Thyroid gland (tissue), 4 donors: ENCODE results near the gene TRIM26. TPM values are rescaled to one million over a fixed set of nuclear protein-coding genes. Genes with fewer than 3 reads are reported as not detected.

Experiments
- DNase-seq, 2 donors: peaks; one replicate each; pipeline ENCODE4 v3.0.0-alpha.2; 2019
- H3K27ac ChIP-seq, 3 donors: fragments of 200-600 bp; sonication (generic); 1 replicate in 2 of 3; 2 replicates in 1 of 3; pipeline ENCODE4 v1.5.1; 2016 to 2019; ENCODE audit warnings: mild to moderate bottlenecking in 1 of 3, moderate library complexity in 1 of 3
- H3K27me3 ChIP-seq: fragments of 200-600 bp; sonication (generic); one replicate; pipeline ENCODE4 v1.5.1; 2019
- H3K36me3 ChIP-seq, 2 donors: fragments of 200-600 bp; sonication (generic); one replicate each; pipeline ENCODE4 v1.5.1; 2016 to 2019
- H3K4me1 ChIP-seq, 2 donors: fragments of 200-600 bp; sonication (generic); one replicate each; pipeline ENCODE4 v1.5.1; 2017 to 2019
- H3K4me3 ChIP-seq, 3 donors: fragments of 200-600 bp; sonication (generic); replicated peaks in 1 of 3; 1 replicate in 2 of 3; 2 replicates in 1 of 3; pipeline ENCODE4 v1.5.1; 2016; ENCODE audit warnings: mild to moderate bottlenecking in 1 of 3
- H3K9me3 ChIP-seq: fragments of 200-600 bp; sonication (generic); one replicate; pipeline ENCODE4 v1.5.1; 2017
- POLR2A ChIP-seq, 2 donors: fragments of 450-650 bp; IDR thresholded peaks; one replicate each; pipeline ENCODE4 v1.6.1; 2017; ENCODE audit warnings: antibody characterized with exemption in 2 of 2, mild to moderate bottlenecking in 2 of 2, moderate library complexity in 1 of 2
- WGBS, 2 donors: methylation state at CpG; one replicate each; pipeline ENCODE4 v1.1.5; 2017; 5-methylcytosine and 5-hydroxymethylcytosine counted together
- intact Hi-C: fragments of 100-400 bp; cut with DNase I; formaldehyde crosslinking; loops from one replicate; pipeline ENCODE4 v1.15.1; 2023
- total RNA-seq, 4 donors: library from RNA; depleted of rRNA; stranded (reverse); fragments of >200 nt; gene quantifications; one replicate each; pipeline ENCODE4 v1.2.3, GENCODE V29; 2016
- TF ChIP-seq, protein P1 (sequence below), 6 experiments: fragments of 200-600 bp in 3 of 6; fragments of 450-650 bp in 3 of 6; sonication (generic) in 3 of 6; IDR thresholded peaks; one replicate each; pipeline ENCODE4 v1.5.1; 2016 to 2019; ENCODE audit warnings: antibody characterized with exemption in 6 of 6, mild to moderate bottlenecking in 2 of 6, inconsistent platforms in 1 of 6, moderate library complexity in 1 of 6

The TRIM26 gene
- total RNA-seq, 4 donors from 2014 or later, result 52.9 to 72.2 (median 62.4) TPM

DNA sequence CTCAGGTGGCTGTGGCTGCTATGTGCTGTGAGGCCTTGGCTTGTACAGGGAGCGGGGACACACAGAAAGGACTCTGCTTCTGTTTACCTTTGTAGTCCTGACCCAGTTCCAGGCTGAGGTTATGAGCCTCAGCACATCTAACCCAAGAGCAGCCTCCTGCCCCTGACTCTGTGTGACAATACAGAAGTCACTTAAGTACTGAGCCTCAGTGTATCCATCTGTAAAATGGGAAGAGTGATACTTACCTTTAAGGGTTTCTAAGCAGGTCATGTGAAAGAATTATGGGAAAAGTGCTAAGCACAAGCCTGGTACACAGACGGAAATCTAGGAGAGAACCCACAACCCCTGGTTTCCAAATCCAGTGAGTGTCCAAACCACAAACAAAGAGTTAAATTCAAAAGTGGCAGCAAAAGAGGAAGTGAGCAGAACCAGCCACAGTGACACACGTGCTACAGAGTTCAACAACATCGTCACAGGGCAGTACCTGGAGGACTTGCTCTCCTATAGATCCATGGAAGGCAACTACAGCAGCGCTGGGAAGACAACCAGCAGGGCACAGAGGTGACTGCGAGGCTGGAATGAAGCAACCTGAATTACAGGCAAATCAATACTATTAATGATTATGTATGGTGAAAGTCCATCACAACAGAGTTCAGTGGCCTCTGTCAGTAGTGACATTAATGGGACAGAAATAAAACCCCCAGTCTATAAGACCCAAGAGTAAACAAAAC is 12.5 kb downstream of the TRIM26 start:
- H3K36me3 ChIP-seq, result peaks cover 33 to 35% of the 10 kb centered on the region in 2 donors
- no peak for TF ChIP-seq POLR2A (IDR thresholded peaks at IDR 0.05)
- TF ChIP-seq, protein P1, sequence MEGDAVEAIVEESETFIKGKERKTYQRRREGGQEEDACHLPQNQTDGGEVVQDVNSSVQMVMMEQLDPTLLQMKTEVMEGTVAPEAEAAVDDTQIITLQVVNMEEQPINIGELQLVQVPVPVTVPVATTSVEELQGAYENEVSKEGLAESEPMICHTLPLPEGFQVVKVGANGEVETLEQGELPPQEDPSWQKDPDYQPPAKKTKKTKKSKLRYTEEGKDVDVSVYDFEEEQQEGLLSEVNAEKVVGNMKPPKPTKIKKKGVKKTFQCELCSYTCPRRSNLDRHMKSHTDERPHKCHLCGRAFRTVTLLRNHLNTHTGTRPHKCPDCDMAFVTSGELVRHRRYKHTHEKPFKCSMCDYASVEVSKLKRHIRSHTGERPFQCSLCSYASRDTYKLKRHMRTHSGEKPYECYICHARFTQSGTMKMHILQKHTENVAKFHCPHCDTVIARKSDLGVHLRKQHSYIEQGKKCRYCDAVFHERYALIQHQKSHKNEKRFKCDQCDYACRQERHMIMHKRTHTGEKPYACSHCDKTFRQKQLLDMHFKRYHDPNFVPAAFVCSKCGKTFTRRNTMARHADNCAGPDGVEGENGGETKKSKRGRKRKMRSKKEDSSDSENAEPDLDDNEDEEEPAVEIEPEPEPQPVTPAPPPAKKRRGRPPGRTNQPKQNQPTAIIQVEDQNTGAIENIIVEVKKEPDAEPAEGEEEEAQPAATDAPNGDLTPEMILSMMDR (IDR thresholded peaks at IDR 0.05), result no peak
- H3K9me3 ChIP-seq, result no peaks in the 10 kb centered on the region
- no peaks in the 10 kb centered on the region for H3K27me3 ChIP-seq
- intact Hi-C loops, result no loop called here
- no peak for DNase-seq
- H3K27ac ChIP-seq, result no peak overlapping the region
- H3K4me3 ChIP-seq, result no peak overlapping the region
- H3K4me1 ChIP-seq, result peaks cover 6 to 13% of the 10 kb centered on the region in 2 donors
- WGBS, 2 donors, result 73 to 81% methylated on average over 5 to 6 of the region's 6 CpGs

DNA sequence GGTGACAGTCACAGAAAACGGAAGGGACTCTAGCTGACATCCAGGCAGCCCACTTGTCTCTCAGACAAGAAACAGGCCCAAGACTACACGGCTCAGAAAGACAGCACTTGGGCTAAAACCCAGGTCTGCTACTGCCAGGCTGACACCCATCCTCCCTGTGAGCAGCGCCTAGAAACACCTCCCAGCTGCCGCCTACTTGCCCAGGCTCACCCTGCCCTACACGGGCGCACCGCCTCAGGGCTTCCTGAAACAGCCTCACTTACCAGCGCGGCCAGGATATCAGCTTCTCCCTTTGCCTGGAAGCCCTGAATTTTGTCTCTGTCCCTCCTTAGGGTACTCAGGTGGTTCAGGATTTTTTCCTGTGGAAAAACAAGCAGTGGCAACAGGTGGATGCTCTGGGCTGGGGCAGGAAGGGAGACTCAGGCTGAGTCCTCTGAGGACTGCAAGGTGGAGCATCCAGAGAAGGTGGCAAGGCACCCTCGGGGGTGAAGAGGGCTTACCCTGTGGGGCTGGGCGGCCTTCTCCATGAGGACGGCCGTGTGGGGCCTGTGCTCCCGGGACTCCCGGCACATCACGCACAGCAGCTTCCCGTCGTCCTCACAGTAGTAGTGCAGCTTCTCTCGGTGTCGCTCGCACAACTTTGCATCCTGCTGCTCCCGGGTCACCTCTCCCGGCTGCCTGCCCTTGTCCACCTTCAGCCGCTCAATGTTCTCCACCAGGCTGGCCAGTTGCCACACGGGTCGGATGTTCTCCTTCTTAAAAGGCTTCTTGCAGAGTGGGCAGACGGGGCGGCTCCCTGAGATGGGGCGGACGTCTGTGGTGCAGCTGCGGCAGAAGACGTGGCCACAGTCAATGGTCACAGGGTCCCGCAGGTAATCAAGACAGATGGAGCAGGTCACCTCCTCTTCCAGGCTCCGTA is 14.8 kb downstream of the TRIM26 start:
- Histone ChIP-seq H3K36me3 (peaks cover 38 to 48% of the 10 kb centered on the region in 2 donors), H3K4me3 (no peak overlapping the region), H3K27ac (no peak overlapping the region), H3K4me1 (peaks cover 6 to 13% of the 10 kb centered on the region in 2 donors), H3K9me3 (no peaks in the 10 kb centered on the region), H3K27me3 (no peaks in the 10 kb centered on the region)
- intact Hi-C loops, result no loop called here
- TF ChIP-seq, protein P1 (IDR thresholded peaks at IDR 0.05), result no peak
- TF ChIP-seq POLR2A (IDR thresholded peaks at IDR 0.05), result no peak
- no peak for DNase-seq
- 93 to 94% methylated on average over 32 to 34 of the region's 34 CpGs for whole genome bisulfite sequencing, 2 donors

DNA sequence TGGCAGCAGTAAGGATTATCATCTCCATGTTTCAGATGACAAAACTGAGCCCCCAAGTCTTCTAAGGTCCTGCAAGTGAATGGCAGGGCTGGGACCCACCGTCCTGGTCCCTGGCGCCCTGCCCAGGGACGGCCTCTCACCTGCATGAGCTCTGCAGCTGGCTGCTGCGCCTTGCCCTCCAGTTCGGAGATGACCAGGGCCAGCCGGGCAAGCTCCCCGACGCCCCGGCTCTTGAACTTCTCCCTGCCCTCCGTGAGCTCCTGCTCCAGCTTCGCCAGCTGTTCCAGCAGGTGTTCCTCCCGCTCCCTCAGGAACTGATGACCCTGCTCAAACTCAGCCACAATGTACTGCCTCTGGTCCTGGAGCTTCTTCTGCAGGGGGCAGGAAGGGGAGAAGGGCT is 16.8 kb downstream of the TRIM26 start:
- WGBS, 2 donors, result 95 to 98% methylated on average over 11 to 12 of the region's 12 CpGs

DNA sequence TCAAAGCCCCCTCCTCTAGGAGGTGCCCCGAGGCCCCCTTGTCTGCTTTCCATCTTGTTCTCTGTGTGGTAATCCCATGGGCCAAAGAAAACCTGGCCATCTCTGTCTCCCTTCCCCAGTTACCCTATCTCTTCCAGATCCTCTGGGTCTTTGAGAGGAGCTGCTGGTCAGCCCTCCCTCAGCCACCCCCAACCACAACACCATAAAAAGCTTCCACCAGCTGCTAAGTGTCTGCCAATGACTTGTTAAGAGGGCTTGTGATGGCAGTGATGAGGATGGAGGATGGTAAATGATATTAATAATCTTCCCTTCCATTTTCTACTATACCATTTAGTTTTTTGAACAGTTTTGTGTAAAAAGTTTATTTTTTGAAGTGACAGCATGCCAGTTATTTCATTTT is 17.3 kb downstream of the TRIM26 start:
- 100% methylated on average over 1 of the region's 1 CpG for WGBS, 2 donors
- Histone ChIP-seq H3K4me3 (no peak overlapping the region), H3K36me3 (peaks cover 38 to 50% of the 10 kb centered on the region in 2 donors), H3K27me3 (no peaks in the 10 kb centered on the region), H3K9me3 (no peaks in the 10 kb centered on the region), H3K4me1 (no peaks in the 10 kb centered on the region), H3K27ac (no peak overlapping the region)
- TF ChIP-seq, protein P1 (IDR thresholded peaks at IDR 0.05), result no peak
- TF ChIP-seq POLR2A (IDR thresholded peaks at IDR 0.05), result no peak
- DNase-seq, result no peak
- intact Hi-C loops, result no loop called here

More for the DNA sequence above, 16.8 kb downstream of the TRIM26 start:
- intact Hi-C loops, result no loop called here
- no peak overlapping the region for H3K4me3 ChIP-seq
- DNase-seq, result no peak
- H3K4me1 ChIP-seq, result peaks cover 0 to 2% of the 10 kb centered on the region in 2 donors
- no peak overlapping the region for H3K27ac ChIP-seq
- H3K36me3 ChIP-seq, result peaks cover 38 to 48% of the 10 kb centered on the region in 2 donors
- TF ChIP-seq, protein P1 (IDR thresholded peaks at IDR 0.05), result no peak
- no peak for TF ChIP-seq POLR2A (IDR thresholded peaks at IDR 0.05)
- H3K9me3 ChIP-seq, result no peaks in the 10 kb centered on the region
- H3K27me3 ChIP-seq, result no peaks in the 10 kb centered on the region
